ENCODE measurements around the gene GATAD1.

GRCh38 chr7:92402920-92403759, 44.1 kb upstream of the GATAD1 start:
- TF ChIP-seq USF2 (IDR thresholded peaks at IDR 0.05; ENCODE audit: low read depth, low read length) (no peak), CEBPB (IDR thresholded peaks at IDR 0.05; ENCODE audit: low read depth, low read length) (0 out of 2 replicates have a peak, but pooled peaks have one; percentile 2), RAD21 (IDR thresholded peaks at IDR 0.05; ENCODE audit: low read length) (no peak), POLR2A (IDR thresholded peaks at IDR 0.05; ENCODE audit: low read depth, low read length) (no peak), MAFK (IDR thresholded peaks at IDR 0.05; ENCODE audit: low read depth, low read length) (peak; percentile 51; the same call in 1 of the 2 replicates), CHD1 (IDR thresholded peaks at IDR 0.05; ENCODE audit: low read depth, low read length) (no peak), MXI1 (IDR thresholded peaks at IDR 0.05; ENCODE audit: borderline replicate concordance, low read depth, low read length) (no peak), MAZ (IDR thresholded peaks at IDR 0.05; ENCODE audit: borderline replicate concordance, low read depth, low read length) (no peak), SMC3 (IDR thresholded peaks at IDR 0.05; ENCODE audit: low read depth, low read length) (no peak), NFE2L2 (IDR thresholded peaks at IDR 0.05; ENCODE audit: low read depth, low read length) (no peak)
- TF ChIP-seq, protein P1, sequence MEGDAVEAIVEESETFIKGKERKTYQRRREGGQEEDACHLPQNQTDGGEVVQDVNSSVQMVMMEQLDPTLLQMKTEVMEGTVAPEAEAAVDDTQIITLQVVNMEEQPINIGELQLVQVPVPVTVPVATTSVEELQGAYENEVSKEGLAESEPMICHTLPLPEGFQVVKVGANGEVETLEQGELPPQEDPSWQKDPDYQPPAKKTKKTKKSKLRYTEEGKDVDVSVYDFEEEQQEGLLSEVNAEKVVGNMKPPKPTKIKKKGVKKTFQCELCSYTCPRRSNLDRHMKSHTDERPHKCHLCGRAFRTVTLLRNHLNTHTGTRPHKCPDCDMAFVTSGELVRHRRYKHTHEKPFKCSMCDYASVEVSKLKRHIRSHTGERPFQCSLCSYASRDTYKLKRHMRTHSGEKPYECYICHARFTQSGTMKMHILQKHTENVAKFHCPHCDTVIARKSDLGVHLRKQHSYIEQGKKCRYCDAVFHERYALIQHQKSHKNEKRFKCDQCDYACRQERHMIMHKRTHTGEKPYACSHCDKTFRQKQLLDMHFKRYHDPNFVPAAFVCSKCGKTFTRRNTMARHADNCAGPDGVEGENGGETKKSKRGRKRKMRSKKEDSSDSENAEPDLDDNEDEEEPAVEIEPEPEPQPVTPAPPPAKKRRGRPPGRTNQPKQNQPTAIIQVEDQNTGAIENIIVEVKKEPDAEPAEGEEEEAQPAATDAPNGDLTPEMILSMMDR (conservative IDR thresholded peaks at IDR 0.05; ENCODE audit: low read depth, low read length): no peak
